Heart left ventricle (tissue), 13 donors: ENCODE measurements around the gene MTFP1.

ENCODE experiments used
- POLR2A ChIP-seq, 2 donors: fragments of 450-650 bp; IDR thresholded peaks; one replicate each; pipeline ENCODE4 v1.6.1; 2017; ENCODE audit warnings: antibody characterized with exemption in 2 of 2, mild to moderate bottlenecking in 2 of 2, moderate library complexity in 2 of 2
- TF ChIP-seq, protein P1 (sequence below), 12 donors: fragments of 200-600 bp; sonication (generic) in 4 of 12; IDR thresholded peaks; one replicate each; pipeline versions ENCODE4 v1.5.0 to v1.8.0; 2018 to 2022; ENCODE audit warnings: antibody characterized with exemption in 12 of 12, mild to moderate bottlenecking in 5 of 12
- donor health status: ischemic (EF 13 %, LVEDD 7.1; RV severe dilation, severe dysfunction).
- donor health status: DM: no; HTN: yes; CAD: no.
- donor health status: DM: no; HTN: no; CAD: no.
- donor health status: ischemic (EF 25% LVEDD 6.9; RV normal size, moderate dysfunction).
- donor health status: ischemic (EF 25% LVEDD 5.7; RV mildly dilated, moderate dysfunction).
- donor health status: ischemic (EF 35%, LVEDD 5.7; RV mildly dilated, moderate dysfunction).
- donor health status: nonischemic (EF 11% LVEDD 7.7; RV severe dilation, severe dysfunction).
- donor health status: DM: yes; HTN: yes; CAD: no.
- donor health status: PGD.
- donor health status: ischemic (EF 29% LVEDD 5.4; RV normal size, mild dysfunction).
- donor health status: nonischemic (EF 23%, LVEDD 6.1; RV moderate dilation, normal function).

- TF ChIP-seq, protein P1, sequence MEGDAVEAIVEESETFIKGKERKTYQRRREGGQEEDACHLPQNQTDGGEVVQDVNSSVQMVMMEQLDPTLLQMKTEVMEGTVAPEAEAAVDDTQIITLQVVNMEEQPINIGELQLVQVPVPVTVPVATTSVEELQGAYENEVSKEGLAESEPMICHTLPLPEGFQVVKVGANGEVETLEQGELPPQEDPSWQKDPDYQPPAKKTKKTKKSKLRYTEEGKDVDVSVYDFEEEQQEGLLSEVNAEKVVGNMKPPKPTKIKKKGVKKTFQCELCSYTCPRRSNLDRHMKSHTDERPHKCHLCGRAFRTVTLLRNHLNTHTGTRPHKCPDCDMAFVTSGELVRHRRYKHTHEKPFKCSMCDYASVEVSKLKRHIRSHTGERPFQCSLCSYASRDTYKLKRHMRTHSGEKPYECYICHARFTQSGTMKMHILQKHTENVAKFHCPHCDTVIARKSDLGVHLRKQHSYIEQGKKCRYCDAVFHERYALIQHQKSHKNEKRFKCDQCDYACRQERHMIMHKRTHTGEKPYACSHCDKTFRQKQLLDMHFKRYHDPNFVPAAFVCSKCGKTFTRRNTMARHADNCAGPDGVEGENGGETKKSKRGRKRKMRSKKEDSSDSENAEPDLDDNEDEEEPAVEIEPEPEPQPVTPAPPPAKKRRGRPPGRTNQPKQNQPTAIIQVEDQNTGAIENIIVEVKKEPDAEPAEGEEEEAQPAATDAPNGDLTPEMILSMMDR (IDR thresholded peaks at IDR 0.05) = no peak
- TF ChIP-seq POLR2A (IDR thresholded peaks at IDR 0.05) = no peak
These were observed 47.6 kb downstream of the MTFP1 start for GRCh38 chr22:30472994-30473720.
